Activated CD8-positive, alpha-beta T cell treated with anti-CD3 and anti-CD28 coated beads for 36 hours (primary cell): ENCODE results near the gene PLA2G2A. TPM values are rescaled to one million over a fixed set of nuclear protein-coding genes. Genes with fewer than 3 reads are reported as not detected.
"Not testable (repeated sequence)": the region's sequence is repeated elsewhere in the genome, so short reads cannot be mapped to it uniquely, and the experiment has no call there.

Experiments
- ATAC-seq: fragments of 200-7000 bp; cut with Tn5 transposase; one replicate; pipeline ENCODE4 v1.10.0; 2021; ENCODE audit warnings: mild to moderate bottlenecking, moderate library complexity
- CTCF ChIA-PET: fragments of 350-600 bp; sonication (Branson Sonifier 250); formaldehyde crosslinking; loops from one replicate; lab custom pipeline; 2021; ENCODE audit warnings: antibody characterized with exemption; lab: Charles Lee
- POLR2A ChIA-PET: fragments of 350-600 bp; sonication (Branson Sonifier 250); formaldehyde crosslinking; loops from one replicate; lab custom pipeline; 2021; ENCODE audit warnings: antibody characterized with exemption; lab: Charles Lee
- DNase-seq: peaks from one replicate; pipeline ENCODE4 v3.0.0-alpha.2; 2020
- H3K27ac Mint-ChIP-seq: one replicate; pipeline ENCODE4 v1.8.0; 2021; ENCODE audit warnings: mild to moderate bottlenecking, mixed read lengths
- H3K27me3 Mint-ChIP-seq: one replicate; pipeline ENCODE4 v1.8.0; 2021; ENCODE audit warnings: mixed read lengths
- H3K36me3 Mint-ChIP-seq: one replicate; pipeline ENCODE4 v1.8.0; 2021; ENCODE audit warnings: low read depth, mixed read lengths
- H3K4me1 Mint-ChIP-seq: one replicate; pipeline ENCODE4 v1.8.0; 2021; ENCODE audit warnings: low read depth, mixed read lengths
- H3K4me3 Mint-ChIP-seq: one replicate; pipeline ENCODE4 v1.8.0; 2021; ENCODE audit warnings: mild to moderate bottlenecking, moderate library complexity, mixed read lengths
- H3K9me3 Mint-ChIP-seq: one replicate; pipeline ENCODE4 v1.8.0; 2021; ENCODE audit warnings: mixed read lengths
- CTCF ChIP-seq: fragments of 200-600 bp; IDR thresholded peaks from one replicate; pipeline ENCODE4 v1.8.0; 2022; ENCODE audit warnings: antibody characterized with exemption, mild to moderate bottlenecking
- intact Hi-C: fragments of 100-400 bp; cut with micrococcal nuclease; formaldehyde crosslinking; loops from one replicate; pipeline ENCODE4 v1.10.0; 2022
- total RNA-seq, 2 experiments: library from RNA; stranded (reverse); gene quantifications; one replicate each; pipeline ENCODE4 v1.2.3, GENCODE V29; 2021

PLA2G2A gene
- total RNA-seq, 2 experiments from 2014 or later = not detected

GRCh38 chr1:19988267-19989006 lies 9.0 kb upstream of the PLA2G2A start:
- H3K27me3 Mint-ChIP-seq = peaks cover 36% of the 10 kb centered on the region

GRCh38 chr1:19987719-19988118 lies 8.3 kb upstream of the PLA2G2A start:
- Mint-ChIP-seq H3K36me3 (no peaks in the 10 kb centered on the region), H3K9me3 (no peaks in the 10 kb centered on the region), H3K27me3 (peaks cover 30% of the 10 kb centered on the region), H3K4me3 (no peak overlapping the region), H3K27ac (no peak overlapping the region), H3K4me1 (no peaks in the 10 kb centered on the region)
- ATAC-seq = no peak
- DNase-seq = no peak
- POLR2A ChIA-PET = no interaction called here
- CTCF ChIA-PET = no interaction called here
- no peak for TF ChIP-seq CTCF
- intact Hi-C loops = no loop called here

More at GRCh38 chr1:19988267-19989006, 9.0 kb upstream of the PLA2G2A start:
- ATAC-seq (no peak), DNase-seq (no peak)
- H3K36me3 Mint-ChIP-seq = no peaks in the 10 kb centered on the region
- ChIA-PET CTCF (no interaction called here), POLR2A (no interaction called here)
- H3K27ac Mint-ChIP-seq = no peak overlapping the region
- H3K9me3 Mint-ChIP-seq = no peaks in the 10 kb centered on the region
- intact Hi-C loops = no loop called here
- no peak overlapping the region for H3K4me3 Mint-ChIP-seq
- TF ChIP-seq CTCF = no peak
- H3K4me1 Mint-ChIP-seq = no peaks in the 10 kb centered on the region

GRCh38 chr1:19984409-19985016 lies 5.1 kb upstream of the PLA2G2A start:
- H3K9me3 Mint-ChIP-seq, H3K4me3 Mint-ChIP-seq, CTCF ChIA-PET, DNase-seq, H3K4me1 Mint-ChIP-seq, intact Hi-C loops, POLR2A ChIA-PET, H3K27ac Mint-ChIP-seq, H3K36me3 Mint-ChIP-seq, ATAC-seq: not testable (repeated sequence)
- peaks cover 18% of the 10 kb centered on the region for H3K27me3 Mint-ChIP-seq

GRCh38 chr1:19981507-19982312 lies 2.3 kb upstream of the PLA2G2A start:
- ChIA-PET CTCF (no interaction called here), POLR2A (no interaction called here)
- Mint-ChIP-seq H3K4me1 (no peaks in the 10 kb centered on the region), H3K27me3 (peaks cover 14% of the 10 kb centered on the region), H3K36me3 (no peaks in the 10 kb centered on the region), H3K4me3 (no peak overlapping the region), H3K9me3 (no peaks in the 10 kb centered on the region), H3K27ac (no peak overlapping the region)
- DNase-seq (no peak), ATAC-seq (no peak)
- TF ChIP-seq CTCF = no peak
- intact Hi-C loops = no loop called here

GRCh38 chr1:19981170-19981506 lies 1.7 kb upstream of the PLA2G2A start:
- intact Hi-C loops = no loop called here
- Mint-ChIP-seq H3K27me3 (peaks cover 18% of the 10 kb centered on the region), H3K36me3 (no peaks in the 10 kb centered on the region), H3K27ac (no peak overlapping the region), H3K4me3 (no peak overlapping the region), H3K9me3 (no peaks in the 10 kb centered on the region), H3K4me1 (no peaks in the 10 kb centered on the region)
- no peak for TF ChIP-seq CTCF
- ChIA-PET POLR2A (no interaction called here), CTCF (no interaction called here)
- DNase-seq (no peak), ATAC-seq (no peak)
